GM18502 (cell line): ENCODE data around the gene FCAMR.

Experiments
- ATAC-seq: cut with Tn5 transposase; IDR thresholded peaks from one replicate; pipeline ENCODE4 v1.9.1; 2021; ENCODE audit warnings: mild to moderate bottlenecking; ENCODE audit not compliant: unreplicated experiment, poor library complexity

The FCAMR gene

DNA sequence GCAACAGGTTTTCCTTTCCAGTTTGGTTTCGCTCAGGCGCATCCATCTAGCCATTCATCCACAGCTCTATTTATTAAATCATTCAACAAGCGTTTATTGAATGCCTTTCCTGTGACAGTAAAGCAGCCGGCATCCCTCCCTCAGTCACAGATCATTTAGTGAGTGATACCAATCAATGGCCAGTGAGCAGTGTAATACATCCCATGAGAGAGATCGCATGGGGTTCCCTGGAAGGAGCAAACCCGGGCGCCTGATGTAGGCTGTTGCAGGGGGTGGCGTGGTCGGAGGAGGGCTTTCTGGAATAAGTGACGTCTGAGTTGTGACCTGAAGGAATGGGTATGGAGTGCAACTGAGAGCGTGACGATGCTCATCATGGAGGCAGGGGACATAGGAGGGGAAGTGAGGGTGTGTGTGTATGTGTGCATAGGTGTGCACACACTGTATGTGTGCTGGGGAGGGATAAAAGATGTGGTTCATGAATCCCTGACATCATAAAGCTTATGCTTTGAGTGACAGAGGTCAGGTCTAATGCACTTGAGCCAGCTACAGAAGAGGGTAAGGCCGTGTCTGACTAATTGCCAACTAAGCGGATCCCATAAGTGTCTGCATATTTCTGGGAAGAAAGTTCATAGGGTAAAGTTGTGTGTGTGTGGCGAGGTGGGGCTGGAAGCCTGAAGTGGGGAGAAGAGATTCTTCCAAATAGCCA, 55.1 kb downstream of the FCAMR start:
- no peak for ATAC-seq

DNA sequence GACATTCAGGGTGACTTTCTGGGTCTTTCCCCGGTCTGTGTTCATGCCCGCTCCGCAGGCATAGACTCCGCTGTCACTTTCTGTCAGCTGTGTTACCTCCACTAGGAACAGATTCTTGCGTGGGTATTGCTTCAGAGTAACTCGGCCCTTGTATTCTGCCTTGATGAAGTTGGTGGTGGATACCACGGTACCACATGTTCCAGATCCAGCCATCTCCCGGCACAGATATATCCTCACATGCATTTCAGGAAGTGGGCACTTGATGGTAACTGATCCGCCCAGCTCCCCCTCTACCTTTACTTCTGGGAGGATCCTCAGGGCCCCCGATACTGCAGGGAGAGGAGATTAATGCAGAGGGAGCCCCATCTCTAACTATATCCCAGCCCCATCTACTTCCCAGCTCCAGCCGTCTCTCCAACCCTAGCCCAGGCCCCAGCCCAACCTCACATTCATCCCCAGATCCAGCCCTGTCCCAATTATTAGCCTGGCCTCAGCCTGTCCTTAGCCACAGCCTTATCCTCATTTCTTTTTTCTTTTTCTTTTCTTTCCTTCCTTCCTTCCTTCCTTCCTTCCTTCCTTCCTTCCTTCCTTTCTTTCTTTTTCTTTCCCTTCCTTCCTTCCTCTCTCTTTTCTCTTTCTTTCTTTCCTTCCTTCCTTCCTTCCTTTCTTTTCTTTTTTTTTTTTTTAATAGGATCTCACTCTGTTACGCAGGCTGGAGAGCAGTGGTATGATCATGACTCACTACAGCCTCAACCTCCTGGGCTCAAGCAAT, 56.3 kb downstream of the FCAMR start:
- ATAC-seq: no peak

DNA sequence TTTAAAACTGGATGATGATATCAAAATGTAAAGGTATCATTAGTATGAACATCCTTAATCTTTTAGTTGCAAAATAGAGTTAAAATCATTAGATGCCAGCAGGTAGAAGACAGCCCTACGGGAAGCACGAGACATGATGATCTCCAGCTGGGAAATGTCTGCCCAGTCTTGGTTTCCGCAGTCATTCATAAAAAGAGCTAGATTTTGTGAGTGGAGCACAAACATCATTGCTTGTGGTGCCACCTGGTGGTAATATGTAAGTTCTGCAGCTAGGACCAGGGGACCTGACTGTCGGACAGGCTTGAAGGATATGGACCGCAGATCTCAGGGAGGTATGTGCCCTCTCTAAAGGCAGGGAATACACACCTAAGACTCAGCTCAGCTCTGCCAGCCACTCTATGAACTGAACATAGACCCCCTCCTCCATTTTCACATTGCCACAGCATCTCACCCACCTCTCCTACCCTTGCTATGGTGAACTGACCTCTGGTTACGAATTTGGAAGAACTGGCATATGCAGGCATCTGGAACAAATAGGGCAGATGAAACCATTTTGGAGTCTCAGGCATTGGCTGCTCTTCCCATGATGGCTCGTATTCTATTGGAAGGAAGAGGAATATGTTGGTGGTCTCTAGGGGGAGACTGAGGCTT, 57.7 kb downstream of the FCAMR start:
- ATAC-seq: peak; percentile 64

DNA sequence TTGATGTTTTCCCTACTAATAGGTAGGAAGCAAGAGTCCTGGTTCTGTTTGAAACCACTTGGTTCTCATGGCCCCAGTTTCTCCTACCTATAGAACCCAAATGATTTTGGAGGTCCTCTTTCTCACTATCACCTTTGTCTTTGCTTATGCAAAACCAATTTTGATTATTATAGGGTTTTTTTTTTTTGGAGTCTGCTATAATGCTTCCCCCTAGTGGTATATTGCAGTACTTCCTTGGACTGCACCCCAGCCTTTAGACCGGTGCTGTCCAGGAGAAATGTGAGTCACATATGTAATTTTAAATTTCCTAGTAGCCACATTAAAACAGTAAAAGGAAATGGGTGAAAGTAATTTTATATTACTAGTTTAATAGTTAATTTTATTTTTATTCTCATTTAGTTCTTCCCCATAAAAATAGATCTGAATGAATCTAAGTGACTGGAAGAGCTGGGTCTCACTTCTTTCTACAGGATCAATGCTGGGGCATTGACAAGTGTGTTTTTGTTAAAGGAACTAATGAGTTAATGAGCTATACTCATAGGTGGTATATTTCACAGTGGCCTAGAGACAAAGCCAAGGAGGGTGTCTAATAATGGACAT, 59.1 kb downstream of the FCAMR start:
- ATAC-seq: no peak

DNA sequence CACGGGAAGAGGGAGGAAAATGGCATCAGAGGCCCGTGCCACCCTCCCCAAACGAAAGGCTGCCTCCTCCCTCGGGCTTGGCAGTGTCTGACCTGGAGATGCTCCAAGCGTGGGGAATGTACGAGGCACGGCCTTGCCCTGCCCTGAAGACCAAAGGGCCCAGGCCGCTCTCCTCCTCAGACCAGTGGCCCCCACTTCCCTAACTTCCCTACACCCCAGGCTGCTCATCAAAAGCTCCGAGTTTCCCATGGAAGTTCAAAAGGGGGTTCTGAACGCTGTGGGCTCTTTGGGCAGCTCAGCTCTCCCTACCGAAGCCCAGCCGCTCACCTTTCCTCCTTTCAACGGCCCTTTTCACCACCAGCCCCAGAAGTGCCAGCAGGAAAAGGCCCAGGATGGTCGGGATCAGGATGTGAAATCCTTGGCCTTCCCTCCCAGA, 60.4 kb downstream of the FCAMR start:
- no peak for ATAC-seq

DNA sequence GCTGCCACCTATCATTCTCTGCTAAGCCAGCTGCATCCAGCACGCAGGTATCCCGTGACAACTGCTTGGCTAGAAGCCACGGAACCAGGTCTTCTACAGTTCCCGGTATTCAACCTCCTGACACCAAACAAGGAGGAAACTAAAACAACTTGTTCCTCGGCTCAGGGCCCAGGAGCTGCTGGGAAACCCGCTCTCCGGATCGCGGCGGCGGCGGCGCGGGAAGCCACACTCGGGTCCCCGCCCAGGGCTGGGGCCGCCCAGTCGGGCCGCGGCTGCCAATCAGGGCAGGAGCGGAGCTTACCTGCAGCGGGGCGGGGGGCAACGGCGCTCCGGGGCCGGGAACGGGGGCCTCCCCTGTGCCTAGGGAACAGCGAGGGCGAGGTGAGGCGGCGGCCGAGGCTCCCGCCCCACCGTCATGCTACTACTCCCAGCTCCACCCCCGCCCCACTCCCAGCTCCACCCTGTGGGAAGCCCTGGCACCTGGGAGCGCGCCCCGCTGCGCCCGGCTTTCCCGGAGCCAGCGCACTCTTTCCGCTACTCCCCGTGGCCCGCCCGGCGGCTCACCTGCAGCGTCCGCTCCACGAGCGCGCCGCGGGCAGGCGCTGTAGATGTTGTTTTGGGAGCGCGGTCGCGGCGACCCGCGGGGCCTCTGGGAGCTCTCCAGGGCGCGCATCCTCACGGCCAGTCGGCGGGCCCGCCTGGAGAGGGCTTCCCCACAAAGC, 60.9 kb downstream of the FCAMR start:
- ATAC-seq: no peak

DNA sequence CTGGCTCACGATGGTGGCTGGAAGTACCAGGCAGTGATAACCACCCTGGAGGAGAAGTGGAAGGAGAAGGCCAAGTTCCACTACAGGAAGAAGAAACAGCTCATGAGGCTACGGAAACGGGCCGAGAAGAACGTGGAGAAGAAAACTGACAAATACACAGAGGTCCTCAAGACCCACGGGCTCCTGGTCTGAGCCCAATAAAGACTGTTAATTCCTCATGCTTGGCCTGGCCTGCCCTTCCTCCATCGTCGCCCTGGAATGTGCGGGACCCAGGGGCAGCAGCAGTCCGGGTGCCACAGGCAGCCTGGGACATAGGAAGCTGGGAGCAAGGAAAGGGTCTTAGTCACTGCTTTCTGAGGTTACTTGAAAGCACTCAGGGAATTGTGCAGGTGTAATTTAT, 62.2 kb downstream of the FCAMR start:
- no peak for ATAC-seq
